ENCODE data around the gene ITPR3. TPM values are rescaled to one million over a fixed set of nuclear protein-coding genes. Genes with fewer than 3 reads are reported as not detected.

The ITPR3 gene
- total RNA-seq, 1 experiment from 2014 or later, result 103 TPM

DNA sequence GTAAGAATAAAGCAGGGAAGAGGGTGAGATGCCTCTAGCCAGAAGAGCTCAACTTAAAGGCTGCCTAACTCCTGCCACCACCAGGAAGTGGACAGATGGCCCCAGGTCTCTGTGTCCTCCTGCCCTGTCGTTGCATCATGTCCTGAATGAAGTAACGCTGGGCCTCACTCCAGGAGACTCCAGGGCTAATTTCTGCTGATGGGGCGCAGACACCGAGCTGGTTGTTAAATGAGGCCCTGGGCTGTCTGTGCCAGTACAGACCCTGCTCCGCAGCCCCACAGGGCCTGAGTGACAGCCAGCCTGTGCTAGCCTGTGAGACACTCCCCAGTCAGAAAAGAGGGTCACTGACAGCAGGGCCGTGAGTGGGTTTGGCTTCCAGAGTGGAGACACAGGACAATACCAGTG is 119.1 kb downstream of the ITPR3 start:
- TF ChIP-seq, protein P1, sequence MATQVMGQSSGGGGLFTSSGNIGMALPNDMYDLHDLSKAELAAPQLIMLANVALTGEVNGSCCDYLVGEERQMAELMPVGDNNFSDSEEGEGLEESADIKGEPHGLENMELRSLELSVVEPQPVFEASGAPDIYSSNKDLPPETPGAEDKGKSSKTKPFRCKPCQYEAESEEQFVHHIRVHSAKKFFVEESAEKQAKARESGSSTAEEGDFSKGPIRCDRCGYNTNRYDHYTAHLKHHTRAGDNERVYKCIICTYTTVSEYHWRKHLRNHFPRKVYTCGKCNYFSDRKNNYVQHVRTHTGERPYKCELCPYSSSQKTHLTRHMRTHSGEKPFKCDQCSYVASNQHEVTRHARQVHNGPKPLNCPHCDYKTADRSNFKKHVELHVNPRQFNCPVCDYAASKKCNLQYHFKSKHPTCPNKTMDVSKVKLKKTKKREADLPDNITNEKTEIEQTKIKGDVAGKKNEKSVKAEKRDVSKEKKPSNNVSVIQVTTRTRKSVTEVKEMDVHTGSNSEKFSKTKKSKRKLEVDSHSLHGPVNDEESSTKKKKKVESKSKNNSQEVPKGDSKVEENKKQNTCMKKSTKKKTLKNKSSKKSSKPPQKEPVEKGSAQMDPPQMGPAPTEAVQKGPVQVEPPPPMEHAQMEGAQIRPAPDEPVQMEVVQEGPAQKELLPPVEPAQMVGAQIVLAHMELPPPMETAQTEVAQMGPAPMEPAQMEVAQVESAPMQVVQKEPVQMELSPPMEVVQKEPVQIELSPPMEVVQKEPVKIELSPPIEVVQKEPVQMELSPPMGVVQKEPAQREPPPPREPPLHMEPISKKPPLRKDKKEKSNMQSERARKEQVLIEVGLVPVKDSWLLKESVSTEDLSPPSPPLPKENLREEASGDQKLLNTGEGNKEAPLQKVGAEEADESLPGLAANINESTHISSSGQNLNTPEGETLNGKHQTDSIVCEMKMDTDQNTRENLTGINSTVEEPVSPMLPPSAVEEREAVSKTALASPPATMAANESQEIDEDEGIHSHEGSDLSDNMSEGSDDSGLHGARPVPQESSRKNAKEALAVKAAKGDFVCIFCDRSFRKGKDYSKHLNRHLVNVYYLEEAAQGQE (IDR thresholded peaks at IDR 0.05; ENCODE audit: low read depth), result no peak
- no peak for TF ChIP-seq CBX3 (IDR thresholded peaks at IDR 0.05; ENCODE audit: low read depth)
- no peak for TF ChIP-seq YY1 (IDR thresholded peaks at IDR 0.05; ENCODE audit: extremely low read depth, insufficient replicate concordance, low read depth, low read length)
- TF ChIP-seq, protein P2, sequence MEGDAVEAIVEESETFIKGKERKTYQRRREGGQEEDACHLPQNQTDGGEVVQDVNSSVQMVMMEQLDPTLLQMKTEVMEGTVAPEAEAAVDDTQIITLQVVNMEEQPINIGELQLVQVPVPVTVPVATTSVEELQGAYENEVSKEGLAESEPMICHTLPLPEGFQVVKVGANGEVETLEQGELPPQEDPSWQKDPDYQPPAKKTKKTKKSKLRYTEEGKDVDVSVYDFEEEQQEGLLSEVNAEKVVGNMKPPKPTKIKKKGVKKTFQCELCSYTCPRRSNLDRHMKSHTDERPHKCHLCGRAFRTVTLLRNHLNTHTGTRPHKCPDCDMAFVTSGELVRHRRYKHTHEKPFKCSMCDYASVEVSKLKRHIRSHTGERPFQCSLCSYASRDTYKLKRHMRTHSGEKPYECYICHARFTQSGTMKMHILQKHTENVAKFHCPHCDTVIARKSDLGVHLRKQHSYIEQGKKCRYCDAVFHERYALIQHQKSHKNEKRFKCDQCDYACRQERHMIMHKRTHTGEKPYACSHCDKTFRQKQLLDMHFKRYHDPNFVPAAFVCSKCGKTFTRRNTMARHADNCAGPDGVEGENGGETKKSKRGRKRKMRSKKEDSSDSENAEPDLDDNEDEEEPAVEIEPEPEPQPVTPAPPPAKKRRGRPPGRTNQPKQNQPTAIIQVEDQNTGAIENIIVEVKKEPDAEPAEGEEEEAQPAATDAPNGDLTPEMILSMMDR (IDR thresholded peaks at IDR 0.05 in 2 of 3, conservative IDR thresholded peaks at IDR 0.05 in 1 of 3; ENCODE audit: borderline replicate concordance in 1 of 3, insufficient read depth in 1 of 3, low read depth in 2 of 3, low read length in 2 of 3), result no peak
- no peak for TF ChIP-seq EGR1 (IDR thresholded peaks at IDR 0.05; ENCODE audit: low read depth)
- no peak for TF ChIP-seq TCF7L2 (IDR thresholded peaks at IDR 0.05; ENCODE audit: borderline replicate concordance, extremely low read depth, insufficient read depth, insufficient read length)
- TF ChIP-seq, protein P3, sequence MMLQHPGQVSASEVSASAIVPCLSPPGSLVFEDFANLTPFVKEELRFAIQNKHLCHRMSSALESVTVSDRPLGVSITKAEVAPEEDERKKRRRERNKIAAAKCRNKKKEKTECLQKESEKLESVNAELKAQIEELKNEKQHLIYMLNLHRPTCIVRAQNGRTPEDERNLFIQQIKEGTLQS (IDR thresholded peaks at IDR 0.05), result no peak
- TF ChIP-seq, protein P4, sequence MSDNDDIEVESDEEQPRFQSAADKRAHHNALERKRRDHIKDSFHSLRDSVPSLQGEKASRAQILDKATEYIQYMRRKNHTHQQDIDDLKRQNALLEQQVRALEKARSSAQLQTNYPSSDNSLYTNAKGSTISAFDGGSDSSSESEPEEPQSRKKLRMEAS (IDR thresholded peaks at IDR 0.05), result no peak
- TF ChIP-seq SRF (IDR thresholded peaks at IDR 0.05; ENCODE audit: low read depth), result no peak
- H2AFZ ChIP-seq (ENCODE audit: low read depth, low read length, poor library complexity, severe bottlenecking), result no peak overlapping the region
- H3K9me2 ChIP-seq (ENCODE audit: insufficient read depth), result no peaks in the 10 kb centered on the region
- intact Hi-C loops (cut with micrococcal nuclease), result no loop called here
- RAD21 ChIA-PET (ENCODE audit: low non-redundant PET in 1 of 2, low total read pairs in 2 of 2, uncharacterized antibody in 2 of 2, unreplicated experiment in 2 of 2), result no interaction called here
- ATAC-seq (no peak), DNase-seq (ENCODE audit: low read depth, low spot score) (no peak)
- H3K27ac ChIP-seq (ENCODE audit: low read depth, low read length), result no peak overlapping the region
- H3K4me1 ChIP-seq (ENCODE audit: control insufficient read depth in 1 of 2, insufficient read depth in 2 of 2, low read length in 2 of 2), result peaks cover 2 to 9% of the 10 kb centered on the region in 2 experiments; a peak in 3 of 4 replicates
- no TSS peak for BruUV-seq (replicated peaks)
- H3K9me3 ChIP-seq (ENCODE audit: control insufficient read depth in 1 of 2, insufficient read depth in 1 of 2, low read depth in 1 of 2, low read length in 2 of 2), result no peaks in the 10 kb centered on the region
- H3K79me2 ChIP-seq (ENCODE audit: insufficient read depth, low read length), result no peaks in the 10 kb centered on the region
- H3K4me2 ChIP-seq (ENCODE audit: low read length), result no peak overlapping the region
- H3K27me3 ChIP-seq (ENCODE audit: insufficient read depth, low read length), result peaks cover 6% of the 10 kb centered on the region; the same call in 1 of the 2 replicates
- H3K4me3 ChIP-seq (replicated peaks in 1 of 2; ENCODE audit: low read depth in 1 of 2, low read length in 2 of 2), result no peak overlapping the region
- no peaks in the 10 kb centered on the region for H4K20me1 ChIP-seq (ENCODE audit: insufficient read depth)
- POLR2A ChIA-PET, result interaction anchor here (0.7 kb wide), 1 partner anchor 23 kb away, joined by 3 read pairs; no protein-coding TSS in a partner anchor
- H3K36me3 ChIP-seq (ENCODE audit: control insufficient read depth in 1 of 2, insufficient read depth in 2 of 2, low read length in 2 of 2), result no peaks in the 10 kb centered on the region
- H3K9ac ChIP-seq (ENCODE audit: low read length), result no peak overlapping the region
- CTCF ChIA-PET, result no interaction called here
